ENCODE results near the gene NKD2. TPM values are rescaled to one million over a fixed set of nuclear protein-coding genes. Genes with fewer than 3 reads are reported as not detected.

NKD2 gene
- total and polyA plus RNA-seq, 9 of the 15 experiments (the other 6 are each of a cell fraction or from before 2014, with no cell fraction given): 0.09 to 0.64 (median 0.27) TPM; not detected in 5

GRCh38 chr5:960551-960950 is 48.1 kb upstream of the NKD2 start:
- H2AFZ ChIP-seq (ENCODE audit: low read depth, low read length): no peak overlapping the region
- H3K4me2 ChIP-seq (ENCODE audit: insufficient read depth, low read length): no peak overlapping the region
- intact Hi-C loops (cut with micrococcal nuclease) (no loop called here), in situ Hi-C loops (cut with MboI) (no loop called here)
- 33% methylated on average over 7 of the region's 7 CpGs for WGBS (ENCODE audit: insufficient coverage, low coverage, missing lambda C conversion rate)
- peaks cover 33 to 71% of the 10 kb centered on the region in 2 experiments; a peak in 4 of 5 replicates for H3K27me3 ChIP-seq (ENCODE audit: control insufficient read depth in 2 of 2, insufficient read depth in 2 of 2, low read length in 2 of 2)
- FAIRE-seq (no peak), ATAC-seq (no peak), DNase-seq (ENCODE audit: extremely low read depth in 1 of 4, low spot score in 3 of 4) (no peak)
- H3K9ac ChIP-seq (ENCODE audit: insufficient read depth in 1 of 2, low read depth in 2 of 2, low read length in 2 of 2): no peak overlapping the region
- H3K9me1 ChIP-seq (ENCODE audit: control insufficient read depth, insufficient read depth, low read length): no peaks in the 10 kb centered on the region
- H4K20me1 ChIP-seq (replicated peaks; ENCODE audit: control insufficient read depth, insufficient read depth, low read length): peaks cover 22% of the 10 kb centered on the region
- H3K36me3 ChIP-seq (ENCODE audit: control insufficient read depth, insufficient read depth, low read length): no peaks in the 10 kb centered on the region
- no peak overlapping the region for H3K4me3 ChIP-seq
- ChIA-PET POLR2A (interaction anchor here (1.1 kb wide), 1 partner anchor 10 kb away, joined by 4 read pairs; no protein-coding TSS in a partner anchor), CTCF (ENCODE audit: low intra/inter-chr PET ratio) (no interaction called here)
- no peak overlapping the region for H3K27ac ChIP-seq (ENCODE audit: extremely low read depth, low read depth, low read length)
- peaks cover 18 to 81% of the 10 kb centered on the region in 2 experiments for H3K4me1 ChIP-seq (replicated peaks in 1 of 2; ENCODE audit: control insufficient read depth in 2 of 2, insufficient read depth in 2 of 2, low read length in 2 of 2)
- H3K9me3 ChIP-seq (replicated peaks; ENCODE audit: control insufficient read depth, insufficient read depth, low read depth, low read length): no peaks in the 10 kb centered on the region
- no TSS peak for BruUV-seq (replicated peaks)
- H3K79me2 ChIP-seq (ENCODE audit: control insufficient read depth, insufficient read depth, low read length): no peaks in the 10 kb centered on the region
- TF ChIP-seq PCBP2 (IDR thresholded peaks at IDR 0.05; ENCODE audit: low read depth, low read length, poor library complexity, severe bottlenecking) (no peak), MECOM (CRISPR knock-in tag; IDR thresholded peaks at IDR 0.05) (no peak), HMG20A (CRISPR knock-in tag; conservative IDR thresholded peaks at IDR 0.05) (no peak), PHTF2 (CRISPR knock-in tag; IDR thresholded peaks at IDR 0.05) (no peak), RBM17 (IDR thresholded peaks at IDR 0.05; ENCODE audit: borderline replicate concordance, low read depth, low read length) (no peak), NONO (IDR thresholded peaks at IDR 0.05; ENCODE audit: low read depth in 2 of 2, low read length in 1 of 2) (no peak), ID3 (CRISPR knock-in tag; IDR thresholded peaks at IDR 0.05) (no peak), ID3 (tag; IDR thresholded peaks at IDR 0.05) (no peak), ZNF232 (CRISPR knock-in tag; IDR thresholded peaks at IDR 0.05) (no peak), ZNF780A (CRISPR knock-in tag; IDR thresholded peaks at IDR 0.05) (no peak), BRD9 (IDR thresholded peaks at IDR 0.05; ENCODE audit: low read depth, partially characterized antibody) (no peak), ZNF3 (CRISPR knock-in tag; IDR thresholded peaks at IDR 0.05) (no peak)
- TF ChIP-seq, protein P1, sequence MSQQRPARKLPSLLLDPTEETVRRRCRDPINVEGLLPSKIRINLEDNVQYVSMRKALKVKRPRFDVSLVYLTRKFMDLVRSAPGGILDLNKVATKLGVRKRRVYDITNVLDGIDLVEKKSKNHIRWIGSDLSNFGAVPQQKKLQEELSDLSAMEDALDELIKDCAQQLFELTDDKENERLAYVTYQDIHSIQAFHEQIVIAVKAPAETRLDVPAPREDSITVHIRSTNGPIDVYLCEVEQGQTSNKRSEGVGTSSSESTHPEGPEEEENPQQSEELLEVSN (IDR thresholded peaks at IDR 0.05; ENCODE audit: borderline replicate concordance in 1 of 2, extremely low read depth in 1 of 2, insufficient read depth in 1 of 2, insufficient read length in 1 of 2, low read depth in 1 of 2, low read length in 1 of 2, poor library complexity in 1 of 2, severe bottlenecking in 1 of 2): no peak
- TF ChIP-seq, protein P2, sequence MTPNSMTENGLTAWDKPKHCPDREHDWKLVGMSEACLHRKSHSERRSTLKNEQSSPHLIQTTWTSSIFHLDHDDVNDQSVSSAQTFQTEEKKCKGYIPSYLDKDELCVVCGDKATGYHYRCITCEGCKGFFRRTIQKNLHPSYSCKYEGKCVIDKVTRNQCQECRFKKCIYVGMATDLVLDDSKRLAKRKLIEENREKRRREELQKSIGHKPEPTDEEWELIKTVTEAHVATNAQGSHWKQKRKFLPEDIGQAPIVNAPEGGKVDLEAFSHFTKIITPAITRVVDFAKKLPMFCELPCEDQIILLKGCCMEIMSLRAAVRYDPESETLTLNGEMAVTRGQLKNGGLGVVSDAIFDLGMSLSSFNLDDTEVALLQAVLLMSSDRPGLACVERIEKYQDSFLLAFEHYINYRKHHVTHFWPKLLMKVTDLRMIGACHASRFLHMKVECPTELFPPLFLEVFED (CRISPR knock-in tag; conservative IDR thresholded peaks at IDR 0.05): no peak

Measured in K562 (cell line).